HepG2 (cell line): ENCODE measurements around the gene ZFP1. TPM values are rescaled to one million over a fixed set of nuclear protein-coding genes. Genes with fewer than 3 reads are reported as not detected.

ENCODE experiments used
- ATAC-seq: fragments of 200-7000 bp; cut with Tn5 transposase; 3 replicates; pipeline ENCODE4 v1.9.1; 2020; ENCODE audit warnings: mild to moderate bottlenecking, moderate library complexity
- BruUV-seq: library from RNA; stranded (reverse); fragments of 400-500 nt; replicated peaks from 2 replicates; lab custom pipeline; 2021; lab: Mats Ljungman, UMichigan
- CTCF ChIA-PET: fragments of 300-600 bp; formaldehyde crosslinking; extraction: SDS; loops from one replicate; lab custom pipeline; 2021; ENCODE audit warnings: low total read pairs, inconsistent platforms, low intra/inter-chr PET ratio; lab: Yijun Ruan, JAX
- POLR2A ChIA-PET: fragments of 350-600 bp; sonication (Branson Sonifier 250); formaldehyde crosslinking; loops from one replicate; lab custom pipeline; 2020; ENCODE audit warnings: antibody characterized with exemption, inconsistent platforms; lab: Yijun Ruan, JAX
- DNase-seq: peaks from one replicate; pipeline ENCODE4 v3.0.0-alpha.2; 2015; ENCODE audit warnings: low spot score
- FAIRE-seq: peaks from 3 replicates; lab custom pipeline; 2011; peaks lifted over from hg19 to GRCh38; lab: Jason Lieb, UNC
- H2AFZ ChIP-seq: one replicate; pipeline ENCODE4 v1.6.1; 2011; ENCODE audit warnings: low read length, inconsistent platforms
- H3K27ac ChIP-seq: fragments of 300-600 bp; 3 replicates; pipeline ENCODE4 v1.8.0; 2011; ENCODE audit warnings: mixed run types, mild to moderate bottlenecking, mixed read lengths, low read length, inconsistent platforms; ENCODE audit not compliant: insufficient read depth; ENCODE audit errors: extremely low read length
- H3K27me3 ChIP-seq, 2 experiments: fragments of 200-600 bp in 1 of 2; 2 replicates in 1 of 2; 3 replicates in 1 of 2; pipeline versions ENCODE4 v1.6.0 to v1.8.0; 2011; ENCODE audit warnings: low read length in 2 of 2, mild to moderate bottlenecking in 2 of 2, moderate library complexity in 2 of 2, inconsistent platforms in 1 of 2; ENCODE audit not compliant: insufficient read depth in 2 of 2, control insufficient read depth in 1 of 2
- H3K36me3 ChIP-seq, 2 experiments: fragments of 200-600 bp in 1 of 2; replicated peaks in 1 of 2; 2 replicates in 1 of 2; 3 replicates in 1 of 2; pipeline versions ENCODE4 v1.5.1 to v1.8.0; 2011; ENCODE audit warnings: low read length in 2 of 2, inconsistent platforms in 1 of 2; ENCODE audit not compliant: insufficient read depth in 2 of 2, control insufficient read depth in 1 of 2
- H3K4me1 ChIP-seq: 2 replicates; pipeline ENCODE4 v1.5.1; 2012; ENCODE audit warnings: low read length, inconsistent platforms; ENCODE audit not compliant: insufficient read depth
- H3K4me2 ChIP-seq: 2 replicates; pipeline ENCODE4 v1.6.0; 2011; ENCODE audit warnings: low read depth, low read length, inconsistent platforms
- H3K4me3 ChIP-seq, 3 experiments: fragments of 200-600 bp in 1 of 3; sonication (generic), shearing (Covaris generic) in 1 of 3; replicated peaks in 1 of 3; 2 replicates each; pipeline ENCODE4 v1.5.1; 2011 to 2016; ENCODE audit warnings: low read length in 3 of 3, inconsistent platforms in 2 of 3, low read depth in 2 of 3, mild to moderate bottlenecking in 2 of 3, control low read depth in 1 of 3, mixed read lengths in 1 of 3; ENCODE audit not compliant: insufficient read depth in 1 of 3
- H3K79me2 ChIP-seq: one replicate; pipeline ENCODE4 v1.6.1; 2011; ENCODE audit warnings: low read length, inconsistent platforms; ENCODE audit not compliant: insufficient read depth
- H3K9ac ChIP-seq: 2 replicates; pipeline ENCODE4 v1.6.0; 2011; ENCODE audit warnings: mild to moderate bottlenecking, low read depth, low read length, inconsistent platforms; ENCODE audit not compliant: insufficient read depth
- H3K9me3 ChIP-seq: 2 replicates; pipeline ENCODE4 v1.5.1; 2012; ENCODE audit warnings: mild to moderate bottlenecking, low read length
- H4K20me1 ChIP-seq: 2 replicates; pipeline ENCODE4 v1.6.0; 2011; ENCODE audit warnings: inconsistent platforms, mild to moderate bottlenecking, low read length, moderate library complexity; ENCODE audit not compliant: insufficient read depth
- AGO2 ChIP-seq: fragments of 200-400 bp; formaldehyde crosslinking; optimal IDR thresholded peaks from 2 replicates; pipeline ENCODE3; 2017; ENCODE audit warnings: mild to moderate bottlenecking, low read depth, low read length, moderate library complexity
- BORCS8-MEF2B ChIP-seq: sonication (generic); formaldehyde crosslinking; IDR thresholded peaks from 2 replicates; pipeline ENCODE4 v1.8.0; 2022; ENCODE audit warnings: mild to moderate bottlenecking, missing genetic modification reagents
- HNRNPL ChIP-seq: fragments of 200-400 bp; formaldehyde crosslinking; IDR thresholded peaks from 2 replicates; pipeline ENCODE4 v1.6.1; 2017; ENCODE audit warnings: mild to moderate bottlenecking, low read depth, low read length
- PAF1 ChIP-seq: IDR thresholded peaks from 2 replicates; pipeline ENCODE4 v1.6.1; 2016; ENCODE audit warnings: missing genetic modification reagents, missing compliant biosample characterization
- ZFP90 ChIP-seq: sonication (generic); formaldehyde crosslinking; IDR thresholded peaks from 2 replicates; pipeline ENCODE4 v1.8.0; 2022; ENCODE audit warnings: missing genetic modification reagents, mild to moderate bottlenecking, inconsistent platforms, borderline replicate concordance
- ZFY ChIP-seq: sonication (generic); formaldehyde crosslinking; IDR thresholded peaks from 2 replicates; pipeline ENCODE4 v1.4.0; 2020; ENCODE audit warnings: missing genetic modification reagents
- ZMAT3 ChIP-seq: sonication (generic); formaldehyde crosslinking; conservative IDR thresholded peaks from 2 replicates; pipeline ENCODE4 v1.7.0; 2021; ENCODE audit warnings: missing genetic modification reagents
- ZNF260 ChIP-seq: sonication (generic); formaldehyde crosslinking; IDR thresholded peaks from 2 replicates; pipeline ENCODE4 v1.4.0; 2020; ENCODE audit warnings: missing genetic modification reagents, low read depth, mild to moderate bottlenecking, borderline replicate concordance
- ZNF768 ChIP-seq: sonication (generic); formaldehyde crosslinking; IDR thresholded peaks from 2 replicates; pipeline ENCODE4 v1.4.0; 2020; ENCODE audit warnings: missing genetic modification reagents
- ZSCAN21 ChIP-seq: sonication (generic); formaldehyde crosslinking; IDR thresholded peaks from 2 replicates; pipeline ENCODE4 v1.8.0; 2022; ENCODE audit warnings: mild to moderate bottlenecking, missing genetic modification reagents, moderate library complexity, borderline replicate concordance
- WGBS: methylation state at CpG from one replicate; pipeline ENCODE4 v1.1.6; 2017; ENCODE audit warnings: low lambda C conversion rate; 5-methylcytosine and 5-hydroxymethylcytosine counted together
- in situ Hi-C: cut with HindIII; loops from 2 replicates; pipeline ENCODE4 v1.10.0; 2017; ENCODE audit warnings: low pct_unique_long_range_greater_than_20kb; ENCODE audit not compliant: extremely low pct_ligation_motif_present
- intact Hi-C: fragments of 100-400 bp; cut with micrococcal nuclease; formaldehyde crosslinking; loops from one replicate; pipeline ENCODE4 v1.10.0; 2022; ENCODE audit not compliant: unreplicated experiment
- polyA plus RNA-seq, 8 experiments: library from polyadenylated mRNA; depleted of rRNA in 3 of 8; stranded (reverse) in 7 of 8; unstranded in 1 of 8; fragments of >200 nt; fragmentation: Illumina TruSeq in 4 of 8; extraction: Trizol in 4 of 8; gene quantifications; 2 replicates each; pipeline versions ENCODE4 v1.2.1 to v1.2.3, GENCODE V29; 2011 to 2016; ENCODE audit warnings: low read depth in 4 of 8, missing spikeins in 1 of 8, mixed read lengths in 1 of 8; ENCODE audit not compliant: insufficient read depth in 1 of 8
- total RNA-seq, 5 experiments: library from RNA; depleted of rRNA; stranded (reverse); fragments of >200 nt; fragmentation: Illumina TruSeq; extraction: Trizol; gene quantifications; 2 replicates each; pipeline ENCODE4 v1.2.3, GENCODE V29; 2016; ENCODE audit warnings: low read depth in 1 of 5
- TF ChIP-seq, protein P1 (sequence below): sonication (generic); formaldehyde crosslinking; IDR thresholded peaks from 2 replicates; pipeline ENCODE4 v1.4.0; 2020; ENCODE audit warnings: missing genetic modification reagents
- TF ChIP-seq, protein P2 (sequence below): sonication (generic); formaldehyde crosslinking; IDR thresholded peaks from 2 replicates; pipeline ENCODE4 v1.4.0; 2020; ENCODE audit warnings: missing genetic modification reagents, mild to moderate bottlenecking, borderline replicate concordance
- TF ChIP-seq, protein P3 (sequence below): sonication (generic); formaldehyde crosslinking; IDR thresholded peaks from 2 replicates; pipeline ENCODE4 v1.9.0; 2022; ENCODE audit warnings: low read depth, missing genetic modification reagents

ZFP1 gene
- total and polyA plus RNA-seq, 2 of the 13 experiments (the other 11 are each of a cell fraction or from before 2014, with no cell fraction given): 8.3 to 14.0 TPM

DNA sequence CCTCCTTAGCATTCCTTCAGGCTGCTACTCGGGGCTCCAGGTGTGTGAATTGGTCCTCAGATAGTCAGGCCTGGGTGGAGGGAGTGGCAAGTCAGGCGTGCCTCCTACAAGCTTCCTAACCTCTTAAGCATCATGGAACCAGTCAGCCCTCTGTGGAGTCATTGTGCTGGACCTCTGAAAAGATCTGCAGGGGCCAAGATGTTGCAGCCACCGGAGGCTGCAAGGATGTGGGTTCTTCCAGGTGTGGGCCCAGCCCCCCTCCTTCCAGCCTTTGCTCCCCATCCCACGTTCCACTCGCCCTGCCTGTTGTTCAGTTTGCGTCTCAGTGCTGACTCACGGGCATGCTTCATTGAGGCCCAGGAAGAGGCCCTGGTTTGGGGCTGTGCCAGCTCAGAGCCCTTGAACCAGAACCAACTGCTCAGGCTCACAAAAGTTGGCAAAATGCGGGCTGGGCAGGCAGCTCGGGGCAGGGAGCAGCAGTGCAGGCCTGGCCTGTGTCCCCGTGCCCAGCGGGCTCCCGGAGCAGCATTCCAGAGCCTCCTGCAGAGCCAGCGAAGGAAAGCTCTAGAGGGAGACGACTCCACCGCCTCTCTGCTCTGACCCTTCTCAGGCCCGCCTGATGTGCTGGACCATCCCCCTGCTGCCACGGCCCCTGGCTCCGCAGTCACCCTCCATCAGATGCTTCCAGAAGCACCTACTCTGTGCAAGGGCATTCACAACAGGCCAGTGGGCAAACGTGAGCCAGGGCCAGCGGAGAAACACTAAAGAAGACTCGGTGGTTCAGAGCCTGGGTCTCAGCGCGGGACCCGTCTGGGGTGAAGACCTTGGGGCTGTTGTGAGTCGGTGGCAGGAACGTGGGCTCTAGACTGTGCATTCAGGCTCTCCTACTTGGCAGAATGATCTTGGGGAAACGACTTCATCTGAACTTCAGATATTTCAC, 39.3 kb upstream of the ZFP1 start (continued):
- TF ChIP-seq ZFP90 (CRISPR knock-in tag) (no peak), BORCS8-MEF2B (CRISPR knock-in tag) (0 out of 2 replicates have a peak, but pooled peaks have one; percentile 57)
- TF ChIP-seq, protein P1, sequence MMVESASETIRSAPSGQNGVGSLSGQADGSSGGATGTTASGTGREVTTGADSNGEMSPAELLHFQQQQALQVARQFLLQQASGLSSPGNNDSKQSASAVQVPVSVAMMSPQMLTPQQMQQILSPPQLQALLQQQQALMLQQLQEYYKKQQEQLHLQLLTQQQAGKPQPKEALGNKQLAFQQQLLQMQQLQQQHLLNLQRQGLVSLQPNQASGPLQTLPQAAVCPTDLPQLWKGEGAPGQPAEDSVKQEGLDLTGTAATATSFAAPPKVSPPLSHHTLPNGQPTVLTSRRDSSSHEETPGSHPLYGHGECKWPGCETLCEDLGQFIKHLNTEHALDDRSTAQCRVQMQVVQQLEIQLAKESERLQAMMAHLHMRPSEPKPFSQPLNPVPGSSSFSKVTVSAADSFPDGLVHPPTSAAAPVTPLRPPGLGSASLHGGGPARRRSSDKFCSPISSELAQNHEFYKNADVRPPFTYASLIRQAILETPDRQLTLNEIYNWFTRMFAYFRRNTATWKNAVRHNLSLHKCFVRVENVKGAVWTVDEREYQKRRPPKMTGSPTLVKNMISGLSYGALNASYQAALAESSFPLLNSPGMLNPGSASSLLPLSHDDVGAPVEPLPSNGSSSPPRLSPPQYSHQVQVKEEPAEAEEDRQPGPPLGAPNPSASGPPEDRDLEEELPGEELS: no peak

DNA sequence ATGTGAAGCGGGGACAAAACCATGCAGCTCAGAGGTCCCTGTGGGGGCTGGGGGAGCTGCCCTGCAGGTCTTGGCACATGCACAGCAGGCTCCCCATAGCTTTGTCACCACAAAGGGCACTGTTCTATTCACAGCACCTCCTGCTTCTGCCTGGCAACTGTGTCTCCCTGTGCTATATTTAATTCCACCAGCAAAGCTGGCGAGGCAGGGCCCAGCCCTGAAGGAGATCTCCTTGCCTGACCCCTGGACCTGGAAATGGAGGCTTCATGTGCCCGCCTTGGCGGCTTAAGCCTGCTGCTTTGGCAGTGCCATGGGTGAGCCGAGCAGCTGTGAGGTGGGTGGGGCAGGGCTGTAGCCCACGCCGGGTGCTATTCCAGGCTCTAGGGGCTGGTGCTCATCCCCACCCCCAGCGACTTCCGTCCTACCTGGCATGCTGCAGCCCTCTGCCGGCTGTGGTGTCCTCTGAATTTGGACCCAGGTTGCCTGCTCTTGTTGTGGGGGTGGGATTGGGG, 38.5 kb upstream of the ZFP1 start:
- 100% methylated on average over 4 of the region's 10 CpGs for WGBS
- Histone ChIP-seq H4K20me1 (no peaks in the 10 kb centered on the region), H3K4me1 (peaks cover 42% of the 10 kb centered on the region), H3K9me3 (no peaks in the 10 kb centered on the region), H2AFZ (no peak overlapping the region), H3K4me2 (no peak overlapping the region; the same call in 1 of the 2 replicates), H3K79me2 (no peaks in the 10 kb centered on the region), H3K9ac (no peak overlapping the region), H3K27me3 (no peaks in the 10 kb centered on the region), H3K4me3 (no peak overlapping the region), H3K27ac (no peak overlapping the region), H3K36me3 (peaks cover 22 to 32% of the 10 kb centered on the region in 2 experiments)
- FAIRE-seq (no peak), DNase-seq (no peak), ATAC-seq (no peak)
- in situ Hi-C loops (loop anchor here (10.0 kb wide), 1 partner anchor 115 kb away; the partner anchor contains the start of gene ZNRF1), intact Hi-C loops (loop anchor here (2.0 kb wide), 1 partner anchor 39 kb away; no protein-coding TSS in a partner anchor)
- ChIA-PET CTCF (interaction anchor here (2.0 kb wide), 1 partner anchor 112 kb away, joined by 11 read pairs; the partner anchor contains the start of gene ZNRF1), POLR2A (interaction anchor here (1.3 to 3.9 kb wide), 2 partner anchors 9 to 118 kb away, joined by 4 to 27 read pairs; no protein-coding TSS in a partner anchor)
- BruUV-seq: no TSS peak
- TF ChIP-seq HNRNPL (peak; percentile 67; the same call in 1 of the 2 replicates), ZMAT3 (CRISPR knock-in tag) (no peak), PAF1 (no peak), ZNF768 (CRISPR knock-in tag) (peak; percentile 21; the same call in 1 of the 2 replicates), ZNF260 (CRISPR knock-in tag) (no peak), ZFY (CRISPR knock-in tag) (no peak), ZSCAN21 (CRISPR knock-in tag) (0 out of 2 replicates have a peak, but pooled peaks have one; percentile 14), AGO2 (peak; percentile 84)
- TF ChIP-seq, protein P2, sequence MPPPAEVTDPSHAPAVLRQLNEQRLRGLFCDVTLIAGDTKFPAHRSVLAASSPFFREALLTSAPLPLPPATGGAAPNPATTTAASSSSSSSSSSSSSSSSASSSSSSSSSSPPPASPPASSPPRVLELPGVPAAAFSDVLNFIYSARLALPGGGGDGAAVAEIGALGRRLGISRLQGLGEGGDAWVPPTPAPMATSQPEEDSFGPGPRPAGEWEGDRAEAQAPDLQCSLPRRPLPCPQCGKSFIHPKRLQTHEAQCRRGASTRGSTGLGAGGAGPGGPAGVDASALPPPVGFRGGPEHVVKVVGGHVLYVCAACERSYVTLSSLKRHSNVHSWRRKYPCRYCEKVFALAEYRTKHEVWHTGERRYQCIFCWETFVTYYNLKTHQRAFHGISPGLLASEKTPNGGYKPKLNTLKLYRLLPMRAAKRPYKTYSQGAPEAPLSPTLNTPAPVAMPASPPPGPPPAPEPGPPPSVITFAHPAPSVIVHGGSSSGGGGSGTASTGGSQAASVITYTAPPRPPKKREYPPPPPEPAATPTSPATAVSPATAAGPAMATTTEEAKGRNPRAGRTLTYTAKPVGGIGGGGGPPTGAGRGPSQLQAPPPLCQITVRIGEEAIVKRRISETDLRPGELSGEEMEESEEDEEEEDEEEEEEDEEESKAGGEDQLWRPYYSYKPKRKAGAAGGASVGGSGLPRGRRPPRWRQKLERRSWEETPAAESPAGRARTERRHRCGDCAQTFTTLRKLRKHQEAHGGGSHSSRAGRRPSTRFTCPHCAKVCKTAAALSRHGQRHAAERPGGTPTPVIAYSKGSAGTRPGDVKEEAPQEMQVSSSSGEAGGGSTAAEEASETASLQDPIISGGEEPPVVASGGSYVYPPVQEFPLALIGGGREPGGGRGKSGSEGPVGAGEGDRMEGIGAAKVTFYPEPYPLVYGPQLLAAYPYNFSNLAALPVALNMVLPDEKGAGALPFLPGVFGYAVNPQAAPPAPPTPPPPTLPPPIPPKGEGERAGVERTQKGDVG (CRISPR knock-in tag): no peak
- TF ChIP-seq, protein P3, sequence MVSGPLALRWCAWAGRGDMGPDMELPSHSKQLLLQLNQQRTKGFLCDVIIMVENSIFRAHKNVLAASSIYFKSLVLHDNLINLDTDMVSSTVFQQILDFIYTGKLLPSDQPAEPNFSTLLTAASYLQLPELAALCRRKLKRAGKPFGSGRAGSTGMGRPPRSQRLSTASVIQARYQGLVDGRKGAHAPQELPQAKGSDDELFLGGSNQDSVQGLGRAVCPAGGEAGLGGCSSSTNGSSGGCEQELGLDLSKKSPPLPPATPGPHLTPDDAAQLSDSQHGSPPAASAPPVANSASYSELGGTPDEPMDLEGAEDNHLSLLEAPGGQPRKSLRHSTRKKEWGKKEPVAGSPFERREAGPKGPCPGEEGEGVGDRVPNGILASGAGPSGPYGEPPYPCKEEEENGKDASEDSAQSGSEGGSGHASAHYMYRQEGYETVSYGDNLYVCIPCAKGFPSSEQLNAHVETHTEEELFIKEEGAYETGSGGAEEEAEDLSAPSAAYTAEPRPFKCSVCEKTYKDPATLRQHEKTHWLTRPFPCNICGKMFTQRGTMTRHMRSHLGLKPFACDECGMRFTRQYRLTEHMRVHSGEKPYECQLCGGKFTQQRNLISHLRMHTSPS: 0 out of 2 replicates have a peak, but pooled peaks have one; percentile 26
